IPS DF 4.7 (cell line): ENCODE results near the gene BOC.

Experiments
- DNase-seq: peaks from one replicate; pipeline ENCODE4 v3.0.0-alpha.2; 2013; ENCODE audit warnings: low spot score; ENCODE audit errors: extremely low read depth

The BOC gene

GRCh38 chr3:113221721-113222257 is 10.4 kb downstream of the BOC start:
- DNase-seq, result no peak

GRCh38 chr3:113222451-113223086 is 11.2 kb downstream of the BOC start:
- DNase-seq, result no peak

- no peak for DNase-seq
Observed at GRCh38 chr3:113223475-113224281, 12.3 kb downstream of the BOC start.

GRCh38 chr3:113225286-113225685 is 13.9 kb downstream of the BOC start:
- no peak for DNase-seq

- no peak for DNase-seq
Observed at GRCh38 chr3:113226491-113226890, 15.1 kb downstream of the BOC start.

- no peak for DNase-seq
Observed at GRCh38 chr3:113227146-113227545, 15.8 kb downstream of the BOC start.

GRCh38 chr3:113228498-113229286 is 17.3 kb downstream of the BOC start:
- no peak for DNase-seq

GRCh38 chr3:113231391-113231790 is 20.0 kb downstream of the BOC start:
- DNase-seq, result no peak

GRCh38 chr3:113231827-113232253 is 20.5 kb downstream of the BOC start:
- DNase-seq, result no peak

GRCh38 chr3:113232342-113232741 is 21.0 kb downstream of the BOC start:
- DNase-seq, result no peak

GRCh38 chr3:113233497-113233896 is 22.1 kb downstream of the BOC start:
- no peak for DNase-seq

GRCh38 chr3:113234028-113234427 is 22.7 kb downstream of the BOC start:
- DNase-seq, result no peak

GRCh38 chr3:113234688-113235260 is 23.4 kb downstream of the BOC start:
- no peak for DNase-seq

GRCh38 chr3:113238503-113238902 is 27.1 kb downstream of the BOC start:
- no peak for DNase-seq

GRCh38 chr3:113240841-113241240 is 29.5 kb downstream of the BOC start:
- DNase-seq, result no peak

GRCh38 chr3:113241292-113242095 is 30.1 kb downstream of the BOC start:
- DNase-seq, result no peak

GRCh38 chr3:113242096-113242581 is 30.8 kb downstream of the BOC start:
- DNase-seq, result no peak

- DNase-seq, result no peak
Observed at GRCh38 chr3:113243071-113243470, 31.7 kb downstream of the BOC start.

- no peak for DNase-seq
Observed at GRCh38 chr3:113243846-113244245, 32.5 kb downstream of the BOC start.

- no peak for DNase-seq
Observed at GRCh38 chr3:113245761-113246161, 34.4 kb downstream of the BOC start.

GRCh38 chr3:113247068-113247467 is 35.7 kb downstream of the BOC start:
- DNase-seq, result no peak
